IPS-18c (cell line): Measurements from ENCODE around the gene NBEA.

Experiments used
- H3K4me3 ChIP-seq: 2 replicates; pipeline ENCODE4 v1.7.0; 2013; ENCODE audit warnings: low read depth, mild to moderate bottlenecking, low read length, moderate library complexity; ENCODE audit not compliant: insufficient read depth
- H3K9me3 ChIP-seq: one replicate; pipeline ENCODE4 v1.6.1; 2013; ENCODE audit warnings: mild to moderate bottlenecking, low read length, moderate library complexity; ENCODE audit not compliant: control insufficient read depth, insufficient read depth

NBEA gene

GRCh38 chr13:35469806-35470525 lies 527.9 kb downstream of the NBEA start:
- Histone ChIP-seq H3K9me3 (no peaks in the 10 kb centered on the region), H3K4me3 (no peak overlapping the region)

DNA sequence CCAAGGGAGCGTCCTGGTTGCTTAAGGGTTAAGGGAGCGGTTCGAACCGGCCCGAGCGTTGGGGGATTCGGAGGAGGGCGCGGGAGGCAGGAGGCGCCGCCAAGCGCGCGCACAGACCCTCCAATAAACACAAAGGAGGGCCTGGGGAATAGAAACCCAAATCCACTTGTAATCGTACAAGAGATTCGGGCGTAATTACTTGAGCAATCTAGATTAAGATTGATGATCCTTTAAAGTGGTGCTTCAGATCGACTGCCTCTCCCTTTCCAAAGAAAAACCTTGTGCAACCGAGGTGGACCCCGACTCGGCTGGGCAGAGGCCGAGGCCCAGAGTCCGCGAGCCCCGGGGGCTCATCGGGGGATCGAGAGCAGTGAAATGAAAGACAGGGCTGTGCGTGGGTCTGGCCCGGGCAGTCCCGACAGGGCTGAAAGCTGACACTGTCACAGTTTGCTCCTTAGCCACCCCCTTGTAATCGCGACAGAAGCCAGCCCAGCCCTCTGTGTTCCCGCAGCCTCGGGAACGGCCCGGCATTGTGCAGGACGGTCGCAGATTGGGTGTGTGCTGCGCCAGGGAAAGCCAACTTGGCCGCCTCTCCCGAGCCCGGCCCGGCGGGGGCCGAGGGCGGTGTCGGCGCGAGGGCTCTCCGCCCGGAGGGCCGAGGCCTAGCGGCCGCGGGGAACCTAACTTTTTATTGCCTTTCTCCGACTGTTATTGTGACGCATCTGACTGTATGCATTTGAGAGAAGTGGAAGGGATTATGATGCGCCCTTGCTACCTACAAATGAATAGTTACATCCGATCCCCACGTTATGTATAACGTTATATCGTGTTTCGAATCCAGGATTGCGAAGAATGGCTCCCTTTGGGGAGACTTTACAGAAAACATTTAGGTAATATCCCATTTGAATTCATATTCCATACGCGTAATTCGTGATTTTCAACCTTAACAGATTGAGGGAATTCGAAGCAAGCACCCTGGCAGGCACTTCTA lies 528.9 kb downstream of the NBEA start:
- Histone ChIP-seq H3K9me3 (no peaks in the 10 kb centered on the region), H3K4me3 (peak overlapping the region; percentile 61)

- peak overlapping the region; percentile 61; the same call in 1 of the 2 replicates for H3K4me3 ChIP-seq
- H3K9me3 ChIP-seq, result no peaks in the 10 kb centered on the region
These were observed 529.7 kb downstream of the NBEA start for GRCh38 chr13:35471706-35472322.

DNA sequence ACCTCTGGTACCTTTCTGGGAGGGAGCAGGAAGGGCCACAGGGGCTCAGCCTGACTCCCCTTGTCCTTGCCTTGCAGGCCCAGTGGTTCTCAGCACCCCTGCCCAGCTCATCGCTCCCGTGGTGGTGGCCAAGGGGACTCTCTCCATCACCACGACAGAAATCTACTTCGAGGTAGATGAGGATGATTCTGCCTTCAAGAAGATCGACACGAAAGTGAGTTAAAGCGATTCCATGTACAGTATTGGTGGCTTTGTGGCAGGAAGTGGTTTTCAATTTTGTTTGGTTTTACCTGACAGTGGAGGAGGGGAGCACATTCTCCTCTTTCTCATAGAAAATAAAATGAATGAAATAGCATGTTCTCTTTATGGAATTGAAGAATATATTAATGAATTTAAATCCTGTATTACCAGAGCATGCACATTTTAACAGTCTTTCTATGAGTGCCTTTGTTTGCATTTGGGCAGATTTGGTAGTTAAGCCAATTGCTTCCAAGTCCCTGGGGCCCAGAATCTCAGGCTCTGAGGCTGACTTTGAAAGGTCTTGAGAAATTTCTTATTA lies 530.3 kb downstream of the NBEA start:
- Histone ChIP-seq H3K4me3 (no peak overlapping the region), H3K9me3 (no peaks in the 10 kb centered on the region)

GRCh38 chr13:35473206-35473775 lies 531.2 kb downstream of the NBEA start:
- H3K4me3 ChIP-seq, result no peak overlapping the region

DNA sequence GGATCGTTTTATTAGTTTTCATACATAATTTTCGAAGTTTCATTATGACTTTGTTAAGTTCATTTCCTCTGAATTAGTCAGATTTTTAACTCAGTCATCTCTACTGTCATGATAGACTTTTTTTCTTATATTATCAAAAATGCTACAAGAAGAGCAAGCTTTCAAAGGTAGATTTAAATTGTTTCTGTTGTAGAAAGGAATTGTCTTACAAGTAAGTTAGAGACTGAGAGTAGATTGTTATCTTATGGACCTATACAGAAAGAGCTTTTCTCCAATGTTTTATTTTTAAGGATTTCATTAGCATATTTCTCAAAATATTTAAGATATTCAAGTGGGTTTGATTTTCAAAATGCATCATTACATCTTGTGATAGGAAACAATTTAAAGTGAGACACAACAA lies 531.7 kb downstream of the NBEA start:
- Histone ChIP-seq H3K4me3 (no peak overlapping the region), H3K9me3 (no peaks in the 10 kb centered on the region)

More at GRCh38 chr13:35473206-35473775, 531.2 kb downstream of the NBEA start:
- no peaks in the 10 kb centered on the region for H3K9me3 ChIP-seq

DNA sequence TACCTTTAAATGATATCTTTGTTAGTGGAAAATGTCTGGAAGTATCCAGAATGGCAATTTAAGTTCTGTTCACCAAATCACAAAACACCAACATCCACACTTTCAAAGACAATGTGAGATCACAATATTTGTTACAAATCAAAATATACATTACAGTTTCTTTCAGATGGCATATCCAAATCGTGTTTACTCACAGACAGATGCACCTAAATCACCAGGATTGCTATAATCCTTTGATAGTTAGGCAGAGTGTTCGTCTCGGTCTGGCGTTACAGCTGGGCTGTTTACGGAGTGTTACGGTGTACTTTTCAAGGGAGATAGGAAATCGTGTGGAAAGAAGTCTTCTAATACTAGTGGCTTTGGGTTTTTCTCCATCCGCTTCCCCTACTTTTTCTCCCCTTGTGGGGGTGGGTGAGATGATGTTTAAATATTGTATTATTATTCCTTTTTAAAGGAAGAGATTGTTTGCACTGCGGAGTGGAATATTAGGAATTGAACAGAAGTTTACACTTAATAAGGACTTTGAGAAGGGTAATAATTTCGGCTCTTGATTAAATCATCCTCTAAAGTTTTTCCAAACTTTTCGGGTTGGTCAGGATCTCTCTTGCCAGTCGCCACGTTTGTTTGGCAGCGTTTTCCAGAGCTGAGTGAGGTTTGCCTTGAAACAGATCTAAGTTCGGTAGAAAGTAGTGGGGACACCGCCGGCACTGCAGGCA lies 532.6 kb downstream of the NBEA start:
- Histone ChIP-seq H3K4me3 (peak overlapping the region; percentile 43; the same call in 1 of the 2 replicates), H3K9me3 (no peaks in the 10 kb centered on the region)

DNA sequence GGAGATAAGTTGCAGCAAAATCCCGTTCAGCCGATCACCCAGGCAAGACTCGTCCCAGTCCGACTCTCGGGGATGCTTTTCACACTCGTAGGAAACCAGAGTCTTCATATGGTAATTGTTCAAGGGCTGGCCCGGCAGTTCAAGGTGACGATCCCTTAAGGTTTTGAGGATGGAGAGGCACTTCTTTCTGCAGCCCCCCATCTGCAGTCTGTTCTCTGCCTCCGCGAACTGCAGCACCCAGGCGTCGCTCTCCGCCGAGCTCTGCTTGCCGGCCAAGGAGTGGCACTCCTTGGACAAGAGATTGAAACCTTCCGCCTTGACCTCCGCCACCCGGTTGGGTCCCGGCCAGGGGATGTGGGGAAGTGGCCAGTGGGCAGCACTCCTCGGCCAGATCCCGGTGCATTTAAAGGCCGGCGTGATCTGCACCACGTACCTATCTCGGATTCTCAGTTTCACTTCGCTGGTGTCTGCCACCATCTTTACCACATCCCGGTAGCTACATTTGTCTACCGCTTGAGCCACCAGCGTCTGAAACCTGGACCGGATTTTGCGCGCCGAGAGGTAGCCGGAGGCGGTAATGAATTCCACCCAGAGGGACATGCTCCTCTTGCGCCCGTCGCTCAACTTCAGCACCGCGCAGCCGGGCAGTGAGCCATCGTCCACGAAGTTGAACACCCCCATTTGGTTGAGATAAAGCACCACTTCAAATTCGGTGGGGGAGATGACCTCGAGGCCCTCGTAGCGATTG lies 533.3 kb downstream of the NBEA start:
- Histone ChIP-seq H3K4me3 (peak overlapping the region; percentile 43), H3K9me3 (no peaks in the 10 kb centered on the region)

GRCh38 chr13:35475960-35476943 lies 534.2 kb downstream of the NBEA start, which contains the start of gene MAB21L1:
Gene MAB21L1, minus strand, starts transcription at chr13:35476689. Its CDS starts 551 bp downstream, at chr13:35476138.
- Histone ChIP-seq H3K9me3 (no peaks in the 10 kb centered on the region), H3K4me3 (peak within 1 kb of the TSS; percentile 43)

- H3K9me3 ChIP-seq, result no peaks in the 10 kb centered on the region
- H3K4me3 ChIP-seq, result no peak overlapping the region
These were observed 535.4 kb downstream of the NBEA start for GRCh38 chr13:35477386-35477946.

- Histone ChIP-seq H3K9me3 (no peaks in the 10 kb centered on the region), H3K4me3 (peak overlapping the region; percentile 50)
These were observed 536.4 kb downstream of the NBEA start for GRCh38 chr13:35478271-35479037.

DNA sequence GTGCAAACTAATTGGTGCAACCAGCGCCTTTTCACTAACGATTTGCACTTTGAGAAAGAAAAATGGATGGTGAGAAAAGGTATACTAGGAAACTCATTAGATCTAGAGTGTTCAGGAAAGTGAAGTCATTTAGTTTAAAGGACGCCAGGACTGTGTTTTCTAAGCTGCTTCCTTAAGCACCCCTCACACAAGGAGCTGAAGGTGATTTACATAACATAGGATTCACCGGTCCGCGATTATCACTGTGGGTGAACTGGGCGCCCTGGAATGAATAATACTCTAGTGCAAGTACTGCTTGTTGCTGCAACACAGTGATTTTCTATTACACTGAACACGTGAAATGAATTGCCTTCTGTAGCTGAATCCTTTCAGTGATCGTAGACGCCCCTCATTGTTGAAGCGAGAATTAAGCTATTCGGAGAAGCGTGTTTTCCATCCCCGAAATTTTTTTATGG lies 537.0 kb downstream of the NBEA start:
- H3K9me3 ChIP-seq, result no peaks in the 10 kb centered on the region
- peak overlapping the region; percentile 50 for H3K4me3 ChIP-seq

- no peaks in the 10 kb centered on the region for H3K9me3 ChIP-seq
- no peak overlapping the region for H3K4me3 ChIP-seq
These were observed 537.6 kb downstream of the NBEA start for GRCh38 chr13:35479706-35480105.

- no peak overlapping the region for H3K4me3 ChIP-seq
- H3K9me3 ChIP-seq, result no peaks in the 10 kb centered on the region
These were observed 538.3 kb downstream of the NBEA start for GRCh38 chr13:35480346-35480745.
